ENCODE measurements around the gene STK32C. TPM values are rescaled to one million over a fixed set of nuclear protein-coding genes. Genes with fewer than 3 reads are reported as not detected.
"Not testable (repeated sequence)": the region's sequence is repeated elsewhere in the genome, so short reads cannot be mapped to it uniquely, and the experiment has no call there.

STK32C gene
- total and polyA plus RNA-seq, 2 donors (not counting 1 experiment from before 2014, with no cell fraction given): 9.9 to 16.8 TPM

DNA sequence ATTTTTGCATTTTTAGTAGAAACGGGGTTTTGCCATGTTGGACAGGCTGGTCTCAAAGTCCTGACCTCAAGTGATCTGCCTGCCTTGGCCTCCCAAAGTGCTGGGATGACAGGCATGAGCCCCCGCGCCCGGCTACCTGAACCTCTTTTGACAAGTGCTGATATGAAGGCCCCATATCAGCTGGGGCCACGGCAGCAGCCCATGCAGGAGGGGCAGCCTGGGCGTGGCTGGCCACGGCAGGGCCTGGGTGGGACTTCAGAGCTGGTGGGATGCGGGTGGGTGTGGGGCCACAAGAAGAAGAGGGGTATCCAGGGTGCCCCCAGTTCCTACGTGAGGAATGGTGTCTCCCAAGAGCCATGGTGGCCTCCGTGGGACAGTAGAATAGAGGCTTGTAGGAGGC is 31.1 kb upstream of the STK32C start:
- Mint-ChIP-seq H3K4me1 (peaks cover 30% of the 10 kb centered on the region), H3K27ac (no peak overlapping the region), H3K4me3 (no peak overlapping the region), H3K9me3 (ENCODE audit: insufficient read depth) (no peaks in the 10 kb centered on the region), H3K27me3 (no peaks in the 10 kb centered on the region)
- Histone ChIP-seq H4K20me1 (ENCODE audit: control insufficient read depth, insufficient read depth, low read length, poor library complexity, severe bottlenecking) (no peaks in the 10 kb centered on the region), H3K36me3 (replicated peaks in 1 of 2; ENCODE audit: control extremely low read depth in 1 of 2, control insufficient read depth in 1 of 2, extremely low read depth in 1 of 2, insufficient read depth in 2 of 2, low read length in 1 of 2) (peaks cover 0 to 2% of the 10 kb centered on the region in 2 experiments), H3K4me3 (ENCODE audit: control extremely low read depth in 1 of 5, extremely low read depth in 1 of 5, insufficient read depth in 1 of 5, low read depth in 2 of 5, low read length in 4 of 5) (no peak overlapping the region), H3K9ac (ENCODE audit: low read length) (no peak overlapping the region), H2AFZ (ENCODE audit: insufficient read depth, low read depth, low read length, poor library complexity, severe bottlenecking) (no peak overlapping the region), H3K27me3 (replicated peaks in 1 of 4; ENCODE audit: control extremely low read depth in 1 of 4, control insufficient read depth in 3 of 4, insufficient read depth in 4 of 4, low read length in 3 of 4) (no peaks in the 10 kb centered on the region), H3K79me2 (ENCODE audit: control insufficient read depth, insufficient read depth, low read length) (no peaks in the 10 kb centered on the region), H3K27ac (ENCODE audit: low read length in 2 of 2) (no peak overlapping the region), H3K9me3 (ENCODE audit: control extremely low read depth in 1 of 3, control insufficient read depth in 2 of 3, insufficient read depth in 1 of 3, low read length in 2 of 3) (peaks cover 0 to 12% (median 0%) of the 10 kb centered on the region in 3 donors), H3K4me1 (ENCODE audit: control insufficient read depth in 2 of 2, insufficient read depth in 2 of 2, low read length in 2 of 2) (peaks cover 24 to 35% of the 10 kb centered on the region in 2 donors), H3K4me2 (replicated peaks; ENCODE audit: low read depth, low read length, poor library complexity, severe bottlenecking) (no peak overlapping the region)
- intact Hi-C loops (cut with micrococcal nuclease): no loop called here
- CTCF ChIA-PET: interaction anchor here (0.8 to 1.2 kb wide), 2 partner anchors 11 to 21 kb away, joined by 3 read pairs; no protein-coding TSS in a partner anchor
- TF ChIP-seq EZH2 (IDR thresholded peaks at IDR 0.05; ENCODE audit: borderline replicate concordance, insufficient read depth, low read depth, low read length, poor library complexity, severe bottlenecking) (no peak), CTCF (IDR thresholded peaks at IDR 0.05) (no peak)
- WGBS (ENCODE audit: insufficient coverage): 96% methylated on average over 10 of the region's 10 CpGs
- ATAC-seq (ENCODE audit: low read depth) (no peak), DNase-seq (no peak)
- POLR2A ChIA-PET: no interaction called here

DNA sequence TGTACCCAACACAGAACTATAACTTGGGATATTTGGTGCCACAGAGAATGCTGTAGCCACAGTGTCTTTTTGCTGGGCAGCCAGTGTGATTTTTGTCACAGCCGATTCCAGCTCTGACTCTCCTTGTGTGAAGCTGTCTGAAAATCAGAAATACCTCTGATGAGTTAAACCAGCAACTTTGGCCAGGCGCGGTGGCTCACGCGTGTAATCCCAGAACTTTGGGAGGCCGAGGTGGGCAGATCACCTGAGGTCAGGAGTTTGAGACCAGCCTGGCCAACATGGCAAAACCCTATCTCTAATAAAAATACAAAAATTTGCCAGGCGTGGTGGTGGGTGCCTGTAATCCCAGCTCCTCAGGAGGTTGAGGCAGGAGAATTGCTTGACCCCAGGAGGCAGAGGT is 30.1 kb upstream of the STK32C start:
- H2AFZ ChIP-seq (ENCODE audit: insufficient read depth, low read depth, low read length, poor library complexity, severe bottlenecking); ATAC-seq (ENCODE audit: low read depth); intact Hi-C loops (cut with micrococcal nuclease); H3K4me2 ChIP-seq (replicated peaks; ENCODE audit: low read depth, low read length, poor library complexity, severe bottlenecking); H3K27me3 Mint-ChIP-seq; H3K79me2 ChIP-seq (ENCODE audit: control insufficient read depth, insufficient read depth, low read length); H3K27ac ChIP-seq (ENCODE audit: low read length in 2 of 2); H3K4me3 Mint-ChIP-seq; H3K9ac ChIP-seq (ENCODE audit: low read length); H3K4me3 ChIP-seq (ENCODE audit: control extremely low read depth in 1 of 5, extremely low read depth in 1 of 5, insufficient read depth in 1 of 5, low read depth in 2 of 5, low read length in 4 of 5); H3K27me3 ChIP-seq (replicated peaks in 1 of 4; ENCODE audit: control extremely low read depth in 1 of 4, control insufficient read depth in 3 of 4, insufficient read depth in 4 of 4, low read length in 3 of 4); DNase-seq; H3K9me3 Mint-ChIP-seq (ENCODE audit: insufficient read depth); H3K27ac Mint-ChIP-seq; H4K20me1 ChIP-seq (ENCODE audit: control insufficient read depth, insufficient read depth, low read length, poor library complexity, severe bottlenecking); H3K36me3 ChIP-seq (replicated peaks in 1 of 2; ENCODE audit: control extremely low read depth in 1 of 2, control insufficient read depth in 1 of 2, extremely low read depth in 1 of 2, insufficient read depth in 2 of 2, low read length in 1 of 2): not testable (repeated sequence)
- peaks cover 39% of the 10 kb centered on the region for H3K4me1 Mint-ChIP-seq
- POLR2A ChIA-PET: interaction anchor here (0.6 to 0.7 kb wide), 2 partner anchors 30 to 114 kb away, joined by 3 to 4 read pairs; partner anchors contain the start of gene STK32C
- Histone ChIP-seq H3K4me1 (ENCODE audit: control insufficient read depth in 2 of 2, insufficient read depth in 2 of 2, low read length in 2 of 2) (peaks cover 34 to 43% of the 10 kb centered on the region in 2 donors), H3K9me3 (ENCODE audit: control extremely low read depth in 1 of 3, control insufficient read depth in 2 of 3, insufficient read depth in 1 of 3, low read length in 2 of 3) (peaks cover 0 to 12% (median 0%) of the 10 kb centered on the region in 3 donors)
- 94% methylated on average over 7 of the region's 7 CpGs for WGBS (ENCODE audit: insufficient coverage)
- CTCF ChIA-PET: interaction anchor here (1.2 to 1.6 kb wide), 3 partner anchors 11 to 22 kb away, joined by 3 read pairs; no protein-coding TSS in a partner anchor

Data from B cell (primary cell).